ENCODE data around the gene DLX1. TPM values are rescaled to one million over a fixed set of nuclear protein-coding genes. Genes with fewer than 3 reads are reported as not detected.

Gene DLX1
- total RNA-seq, 6 donors from 2014 or later, result not detected

DNA sequence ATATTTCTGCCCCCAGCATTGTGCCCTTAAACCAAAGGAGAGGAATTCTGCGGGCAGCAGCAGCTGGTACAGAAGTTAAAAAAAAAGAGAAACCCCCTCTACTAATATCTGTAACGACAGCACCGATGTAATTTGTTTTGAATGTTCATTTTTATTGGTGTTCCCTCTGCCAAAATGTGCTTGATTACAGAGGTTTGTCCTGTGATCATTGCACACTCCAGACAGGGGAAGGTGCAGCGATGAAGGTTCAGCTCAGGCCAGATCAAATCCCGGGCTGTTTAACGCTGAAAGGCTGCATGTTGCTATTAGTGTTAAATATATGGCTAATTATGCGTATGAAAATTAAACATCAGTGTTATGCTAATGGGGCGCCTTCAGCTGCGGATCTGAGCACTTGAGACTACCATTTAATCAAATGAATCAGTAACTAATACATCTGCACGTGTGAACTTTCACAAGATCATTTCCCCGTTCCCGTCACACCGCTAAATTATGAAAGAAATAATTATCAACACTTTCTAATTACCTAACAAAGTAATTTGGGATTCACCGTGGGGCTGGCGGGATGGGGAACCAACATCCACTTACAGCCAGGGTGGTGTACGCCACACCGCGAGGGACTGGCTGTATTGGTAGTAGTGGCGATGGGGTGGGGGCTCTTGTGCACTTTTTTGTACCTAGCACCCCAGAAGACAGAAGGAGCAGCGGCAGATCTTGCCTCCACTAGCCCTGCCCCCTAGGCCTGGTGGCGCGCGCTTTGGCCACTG lies 1.5 kb upstream of the DLX1 start:
- no peak overlapping the region for H3K4me3 ChIP-seq
- TF ChIP-seq POLR2AphosphoS5 (IDR thresholded peaks at IDR 0.05) (no peak), POLR2A (IDR thresholded peaks at IDR 0.05) (no peak), EP300 (IDR thresholded peaks at IDR 0.05) (no peak)
- TF ChIP-seq, protein P1, sequence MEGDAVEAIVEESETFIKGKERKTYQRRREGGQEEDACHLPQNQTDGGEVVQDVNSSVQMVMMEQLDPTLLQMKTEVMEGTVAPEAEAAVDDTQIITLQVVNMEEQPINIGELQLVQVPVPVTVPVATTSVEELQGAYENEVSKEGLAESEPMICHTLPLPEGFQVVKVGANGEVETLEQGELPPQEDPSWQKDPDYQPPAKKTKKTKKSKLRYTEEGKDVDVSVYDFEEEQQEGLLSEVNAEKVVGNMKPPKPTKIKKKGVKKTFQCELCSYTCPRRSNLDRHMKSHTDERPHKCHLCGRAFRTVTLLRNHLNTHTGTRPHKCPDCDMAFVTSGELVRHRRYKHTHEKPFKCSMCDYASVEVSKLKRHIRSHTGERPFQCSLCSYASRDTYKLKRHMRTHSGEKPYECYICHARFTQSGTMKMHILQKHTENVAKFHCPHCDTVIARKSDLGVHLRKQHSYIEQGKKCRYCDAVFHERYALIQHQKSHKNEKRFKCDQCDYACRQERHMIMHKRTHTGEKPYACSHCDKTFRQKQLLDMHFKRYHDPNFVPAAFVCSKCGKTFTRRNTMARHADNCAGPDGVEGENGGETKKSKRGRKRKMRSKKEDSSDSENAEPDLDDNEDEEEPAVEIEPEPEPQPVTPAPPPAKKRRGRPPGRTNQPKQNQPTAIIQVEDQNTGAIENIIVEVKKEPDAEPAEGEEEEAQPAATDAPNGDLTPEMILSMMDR (IDR thresholded peaks at IDR 0.05), result no peak
- no peaks in the 10 kb centered on the region for H3K9me3 ChIP-seq
- WGBS, 2 donors, result 15% methylated on average over 22 to 23 of the region's 23 CpGs
- peaks cover 33 to 59% (median 42%) of the 10 kb centered on the region in 4 donors for H3K4me1 ChIP-seq
- no peak overlapping the region for H3K27ac ChIP-seq
- ATAC-seq (ENCODE audit: low FRiP score in 2 of 2), result no peak
- H3K27me3 ChIP-seq, result peaks cover 5 to 91% (median 69%) of the 10 kb centered on the region in 4 donors
- H3K36me3 ChIP-seq, result no peaks in the 10 kb centered on the region
- peak in 1 of 2 donors; percentile 55 for DNase-seq

DNA sequence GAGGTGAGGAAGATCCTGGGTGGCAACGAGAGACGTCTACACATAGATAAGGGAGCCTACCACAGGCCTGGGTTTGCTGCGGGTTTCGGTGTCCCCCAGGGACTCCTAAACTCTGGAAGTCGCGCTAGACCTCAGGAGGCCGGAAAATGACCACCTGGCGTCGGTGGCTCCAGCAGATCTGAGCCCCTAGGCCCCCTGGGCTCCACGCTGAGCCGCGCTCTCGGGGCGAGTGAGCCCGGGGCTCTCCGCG lies 987 bp upstream of the DLX1 start:
- no peaks in the 10 kb centered on the region for H3K36me3 ChIP-seq
- TF ChIP-seq POLR2A (IDR thresholded peaks at IDR 0.05), result no peak
- no peak for TF ChIP-seq POLR2AphosphoS5 (IDR thresholded peaks at IDR 0.05)
- no peak for TF ChIP-seq EP300 (IDR thresholded peaks at IDR 0.05)
- TF ChIP-seq, protein P1 (IDR thresholded peaks at IDR 0.05), result no peak
- DNase-seq (no peak), ATAC-seq (ENCODE audit: low FRiP score in 2 of 2) (no peak)
- no peak overlapping the region for H3K27ac ChIP-seq
- peak overlapping the region in 3 of 4 donors; percentile 31 to 46 (median 44) for H3K4me3 ChIP-seq
- peaks cover 33 to 61% (median 42%) of the 10 kb centered on the region in 4 donors for H3K4me1 ChIP-seq
- no peaks in the 10 kb centered on the region for H3K9me3 ChIP-seq
- WGBS, 2 donors, result 6% methylated on average over 10 of the region's 17 CpGs; no CpG with 5 or more reads in 1 of the 2 donors
- peaks cover 5 to 97% (median 71%) of the 10 kb centered on the region in 4 donors for H3K27me3 ChIP-seq

DNA sequence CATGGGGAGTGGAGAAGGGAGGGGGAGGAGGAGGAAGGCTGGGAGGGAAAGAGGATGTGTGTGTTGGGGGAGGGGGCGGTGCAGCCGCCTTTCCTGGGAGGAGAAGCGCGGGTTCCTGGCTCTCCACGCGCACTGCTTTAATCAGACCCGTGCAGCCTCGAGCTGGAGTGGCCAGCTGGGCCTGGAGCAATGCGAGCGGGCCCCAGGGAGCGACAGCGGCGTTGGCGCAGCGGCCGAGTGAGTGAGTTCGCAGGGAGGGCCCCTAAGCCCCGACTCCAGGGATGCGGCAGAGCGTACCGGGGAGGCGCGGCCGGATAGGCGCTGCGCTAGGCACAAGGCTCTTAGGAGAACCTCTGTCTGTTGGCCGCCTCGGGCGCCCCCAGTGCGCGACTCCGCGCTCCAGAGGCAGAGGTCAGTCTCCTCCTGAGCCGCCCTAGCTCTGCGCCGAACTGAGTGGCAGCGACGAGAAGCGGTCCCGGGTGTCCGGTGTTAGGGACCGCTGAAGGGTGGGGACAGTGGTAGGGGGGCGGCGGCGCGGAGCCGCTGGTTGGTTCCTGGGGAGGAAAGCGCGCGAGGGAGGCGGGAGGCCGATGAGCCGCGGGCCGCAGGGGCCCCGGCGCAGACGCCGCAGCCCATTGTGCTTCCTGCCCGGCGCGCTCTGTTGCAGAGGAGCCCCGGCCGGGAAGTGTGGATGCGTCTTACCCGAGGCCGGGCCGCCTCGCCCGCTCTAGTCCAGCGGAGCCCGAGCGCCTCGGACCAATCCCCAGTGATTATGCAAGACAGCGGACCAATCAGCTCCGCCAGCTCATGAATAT lies 455 bp upstream of the DLX1 start:
- DNase-seq (peak; percentile 70 to 87), ATAC-seq (ENCODE audit: low FRiP score in 2 of 2) (peak; percentile 79 to 92)
- peaks cover 5 to 100% (median 76%) of the 10 kb centered on the region in 4 donors for H3K27me3 ChIP-seq
- H3K4me3 ChIP-seq, result peak overlapping the region; percentile 8 to 46 (median 38)
- no peaks in the 10 kb centered on the region for H3K9me3 ChIP-seq
- H3K36me3 ChIP-seq, result no peaks in the 10 kb centered on the region
- TF ChIP-seq POLR2AphosphoS5 (IDR thresholded peaks at IDR 0.05), result peak in 1 of 2 donors; percentile 14
- TF ChIP-seq, protein P1 (IDR thresholded peaks at IDR 0.05), result no peak
- H3K4me1 ChIP-seq, result peaks cover 33 to 61% (median 42%) of the 10 kb centered on the region in 4 donors
- no peak overlapping the region for H3K27ac ChIP-seq
- 0 to 1% methylated on average over 6 to 45 of the region's 76 CpGs for WGBS, 2 donors

DNA sequence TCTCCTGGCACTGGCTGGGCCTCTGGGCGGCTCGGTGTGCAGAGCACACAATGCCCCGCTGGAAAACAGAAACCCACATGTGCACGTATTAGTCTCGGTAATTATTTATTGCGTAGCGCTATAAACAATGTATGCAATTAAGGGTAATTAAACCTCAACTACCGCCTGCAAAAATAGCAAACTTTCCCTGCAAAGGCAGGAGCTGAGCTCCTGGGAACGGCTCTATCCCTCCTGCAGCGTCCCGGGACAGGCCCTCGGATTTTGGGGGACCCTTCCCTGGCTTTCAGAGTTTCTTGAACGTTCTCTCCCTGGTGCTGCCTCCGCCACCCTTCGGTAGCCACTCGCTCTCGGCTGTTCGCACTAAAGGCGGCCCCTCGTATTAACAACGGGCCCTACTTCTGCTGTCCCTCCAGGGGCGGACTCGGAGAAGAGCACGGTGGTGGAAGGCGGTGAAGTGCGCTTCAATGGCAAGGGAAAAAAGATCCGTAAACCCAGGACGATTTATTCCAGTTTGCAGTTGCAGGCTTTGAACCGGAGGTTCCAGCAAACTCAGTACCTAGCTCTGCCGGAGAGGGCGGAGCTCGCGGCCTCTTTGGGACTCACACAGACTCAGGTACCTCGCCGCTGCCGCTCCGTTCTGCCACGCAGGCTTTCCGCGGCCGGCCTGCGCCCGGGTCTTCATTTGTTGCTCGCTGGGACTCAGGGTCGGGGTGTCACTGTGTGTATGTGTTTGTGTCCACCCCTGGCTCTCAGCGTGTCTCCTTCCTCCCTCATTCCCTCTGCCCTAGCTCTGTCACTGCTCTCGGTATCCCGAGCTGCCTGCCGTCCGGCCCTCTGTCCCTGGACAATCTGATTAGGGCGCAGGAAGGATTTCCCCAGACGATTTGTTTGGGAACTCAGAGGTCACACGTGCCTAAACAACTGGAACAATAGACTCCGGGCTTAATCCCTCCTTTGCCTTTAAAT lies 1.2 kb downstream of the DLX1 start:
- Histone ChIP-seq H3K36me3 (no peaks in the 10 kb centered on the region), H3K27ac (no peak overlapping the region), H3K9me3 (no peaks in the 10 kb centered on the region), H3K4me1 (peaks cover 33 to 68% (median 42%) of the 10 kb centered on the region in 4 donors), H3K4me3 (peak overlapping the region in 1 of 4 donors; percentile 44), H3K27me3 (peaks cover 5 to 100% (median 79%) of the 10 kb centered on the region in 4 donors)
- TF ChIP-seq, protein P1 (IDR thresholded peaks at IDR 0.05), result peak in 1 of 6 experiments; percentile 11
- TF ChIP-seq POLR2AphosphoS5 (IDR thresholded peaks at IDR 0.05), result no peak
- no peak for TF ChIP-seq POLR2A (IDR thresholded peaks at IDR 0.05)
- DNase-seq, result peak in 1 of 2 donors; percentile 82
- 5 to 6% methylated on average over 49 to 51 of the region's 54 CpGs for WGBS, 2 donors
- no peak for ATAC-seq (ENCODE audit: low FRiP score in 2 of 2)

All from upper lobe of left lung (tissue), 6 donors.